HEK293 (cell line): Measurements from ENCODE around the gene DDIAS.

Experiments
- ATF2 ChIP-seq: fragments of 450-650 bp; formaldehyde crosslinking; IDR thresholded peaks from 2 replicates; pipeline ENCODE4 v1.5.1; 2016; ENCODE audit warnings: missing biosample characterization, missing genetic modification characterization, low read depth
- SP2 ChIP-seq: fragments of 450-650 bp; formaldehyde crosslinking; IDR thresholded peaks from 2 replicates; pipeline ENCODE4 v1.5.1; 2016; ENCODE audit warnings: missing biosample characterization, missing genetic modification characterization
- ZBTB7A ChIP-seq: fragments of 450-650 bp; formaldehyde crosslinking; IDR thresholded peaks from 2 replicates; pipeline ENCODE4 v1.5.1; 2016; ENCODE audit warnings: low read depth, missing biosample characterization, missing genetic modification characterization
- ZFP41 ChIP-seq: fragments of 450-650 bp; formaldehyde crosslinking; IDR thresholded peaks from 2 replicates; pipeline ENCODE4 v1.5.1; 2016; ENCODE audit warnings: missing biosample characterization, missing genetic modification characterization, borderline replicate concordance
- ZNF24 ChIP-seq: fragments of 450-650 bp; formaldehyde crosslinking; IDR thresholded peaks from 2 replicates; pipeline ENCODE4 v1.5.1; 2016; ENCODE audit warnings: missing biosample characterization, missing genetic modification characterization
- ZNF292 ChIP-seq: fragments of 450-650 bp; formaldehyde crosslinking; IDR thresholded peaks from 2 replicates; pipeline ENCODE4 v1.5.1; 2016; ENCODE audit warnings: low read depth, missing biosample characterization, missing genetic modification characterization, borderline replicate concordance
- ZNF341 ChIP-seq: fragments of 450-650 bp; formaldehyde crosslinking; IDR thresholded peaks from 2 replicates; pipeline ENCODE4; 2016; ENCODE audit warnings: low read depth, missing biosample characterization, missing genetic modification characterization
- ZNF521 ChIP-seq: fragments of 450-650 bp; formaldehyde crosslinking; IDR thresholded peaks from 2 replicates; pipeline ENCODE4 v1.5.1; 2017; ENCODE audit warnings: missing biosample characterization, mild to moderate bottlenecking, missing genetic modification characterization
- ZNF654 ChIP-seq: fragments of 450-650 bp; formaldehyde crosslinking; IDR thresholded peaks from 2 replicates; pipeline ENCODE4 v1.5.1; 2016; ENCODE audit warnings: low read depth, missing biosample characterization, missing genetic modification characterization
- TF ChIP-seq, protein P1 (sequence below): fragments of 450-650 bp; formaldehyde crosslinking; IDR thresholded peaks from 2 replicates; pipeline ENCODE4 v1.5.1; 2016; ENCODE audit warnings: missing biosample characterization, missing genetic modification characterization
- TF ChIP-seq, protein P2 (sequence below): fragments of 450-650 bp; formaldehyde crosslinking; IDR thresholded peaks from 2 replicates; pipeline ENCODE4 v1.5.1; 2016; ENCODE audit warnings: missing biosample characterization, missing genetic modification characterization

DNA sequence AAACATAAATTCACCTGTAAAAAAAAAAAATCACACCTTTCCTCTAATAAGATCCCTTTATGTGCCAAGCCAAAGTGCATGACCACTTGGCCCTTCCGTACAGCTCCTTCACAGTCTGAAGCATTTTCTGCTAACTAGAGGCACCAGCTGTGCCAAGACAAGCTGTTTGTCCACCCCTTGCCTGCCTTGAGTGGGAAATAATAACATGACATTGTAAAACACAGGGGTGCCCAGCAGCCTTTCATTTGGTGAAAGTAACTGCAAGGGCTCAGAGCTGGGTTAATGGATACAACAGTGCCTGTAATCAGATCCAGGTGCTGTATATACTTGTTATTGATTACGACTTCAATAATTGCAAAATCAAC lies 59.2 kb downstream of the DDIAS start:
- TF ChIP-seq ZNF24, result no peak
- TF ChIP-seq, protein P1, sequence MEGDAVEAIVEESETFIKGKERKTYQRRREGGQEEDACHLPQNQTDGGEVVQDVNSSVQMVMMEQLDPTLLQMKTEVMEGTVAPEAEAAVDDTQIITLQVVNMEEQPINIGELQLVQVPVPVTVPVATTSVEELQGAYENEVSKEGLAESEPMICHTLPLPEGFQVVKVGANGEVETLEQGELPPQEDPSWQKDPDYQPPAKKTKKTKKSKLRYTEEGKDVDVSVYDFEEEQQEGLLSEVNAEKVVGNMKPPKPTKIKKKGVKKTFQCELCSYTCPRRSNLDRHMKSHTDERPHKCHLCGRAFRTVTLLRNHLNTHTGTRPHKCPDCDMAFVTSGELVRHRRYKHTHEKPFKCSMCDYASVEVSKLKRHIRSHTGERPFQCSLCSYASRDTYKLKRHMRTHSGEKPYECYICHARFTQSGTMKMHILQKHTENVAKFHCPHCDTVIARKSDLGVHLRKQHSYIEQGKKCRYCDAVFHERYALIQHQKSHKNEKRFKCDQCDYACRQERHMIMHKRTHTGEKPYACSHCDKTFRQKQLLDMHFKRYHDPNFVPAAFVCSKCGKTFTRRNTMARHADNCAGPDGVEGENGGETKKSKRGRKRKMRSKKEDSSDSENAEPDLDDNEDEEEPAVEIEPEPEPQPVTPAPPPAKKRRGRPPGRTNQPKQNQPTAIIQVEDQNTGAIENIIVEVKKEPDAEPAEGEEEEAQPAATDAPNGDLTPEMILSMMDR (tag by site-specific recombination), result no peak
- no peak for TF ChIP-seq ZNF654 (tag by site-specific recombination)
- TF ChIP-seq ZNF521 (tag by site-specific recombination), result no peak
- TF ChIP-seq SP2 (tag by site-specific recombination), result no peak
- no peak for TF ChIP-seq ZFP41
- no peak for TF ChIP-seq ZNF292 (tag by site-specific recombination)
- no peak for TF ChIP-seq ZBTB7A (tag by site-specific recombination)
- no peak for TF ChIP-seq ZNF341 (tag by site-specific recombination)
- TF ChIP-seq, protein P2, sequence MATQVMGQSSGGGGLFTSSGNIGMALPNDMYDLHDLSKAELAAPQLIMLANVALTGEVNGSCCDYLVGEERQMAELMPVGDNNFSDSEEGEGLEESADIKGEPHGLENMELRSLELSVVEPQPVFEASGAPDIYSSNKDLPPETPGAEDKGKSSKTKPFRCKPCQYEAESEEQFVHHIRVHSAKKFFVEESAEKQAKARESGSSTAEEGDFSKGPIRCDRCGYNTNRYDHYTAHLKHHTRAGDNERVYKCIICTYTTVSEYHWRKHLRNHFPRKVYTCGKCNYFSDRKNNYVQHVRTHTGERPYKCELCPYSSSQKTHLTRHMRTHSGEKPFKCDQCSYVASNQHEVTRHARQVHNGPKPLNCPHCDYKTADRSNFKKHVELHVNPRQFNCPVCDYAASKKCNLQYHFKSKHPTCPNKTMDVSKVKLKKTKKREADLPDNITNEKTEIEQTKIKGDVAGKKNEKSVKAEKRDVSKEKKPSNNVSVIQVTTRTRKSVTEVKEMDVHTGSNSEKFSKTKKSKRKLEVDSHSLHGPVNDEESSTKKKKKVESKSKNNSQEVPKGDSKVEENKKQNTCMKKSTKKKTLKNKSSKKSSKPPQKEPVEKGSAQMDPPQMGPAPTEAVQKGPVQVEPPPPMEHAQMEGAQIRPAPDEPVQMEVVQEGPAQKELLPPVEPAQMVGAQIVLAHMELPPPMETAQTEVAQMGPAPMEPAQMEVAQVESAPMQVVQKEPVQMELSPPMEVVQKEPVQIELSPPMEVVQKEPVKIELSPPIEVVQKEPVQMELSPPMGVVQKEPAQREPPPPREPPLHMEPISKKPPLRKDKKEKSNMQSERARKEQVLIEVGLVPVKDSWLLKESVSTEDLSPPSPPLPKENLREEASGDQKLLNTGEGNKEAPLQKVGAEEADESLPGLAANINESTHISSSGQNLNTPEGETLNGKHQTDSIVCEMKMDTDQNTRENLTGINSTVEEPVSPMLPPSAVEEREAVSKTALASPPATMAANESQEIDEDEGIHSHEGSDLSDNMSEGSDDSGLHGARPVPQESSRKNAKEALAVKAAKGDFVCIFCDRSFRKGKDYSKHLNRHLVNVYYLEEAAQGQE, result no peak
- TF ChIP-seq ATF2, result no peak
